ENCODE results near the gene RNU2-1. TPM values are rescaled to one million over a fixed set of nuclear protein-coding genes. Genes with fewer than 3 reads are reported as not detected.

RNU2-1 gene
- polyA plus RNA-seq, 3 donors, result not detected

- 85% methylated on average over 4 of the region's 9 CpGs for WGBS (ENCODE audit: insufficient coverage)
- H3K36me3 Mint-ChIP-seq, result peaks cover 68 to 84% of the 10 kb centered on the region in 2 donors
- no peak overlapping the region for H3K4me3 Mint-ChIP-seq
- no peak overlapping the region for H3K9ac ChIP-seq (ENCODE audit: insufficient read depth, low read length, poor library complexity, severe bottlenecking)
- no peak for DNase-seq
- peaks cover 0 to 2% (median 0%) of the 10 kb centered on the region in 7 donors for H3K9me3 Mint-ChIP-seq
- TF ChIP-seq CTCF (IDR thresholded peaks at IDR 0.05), result no peak
- peaks cover 63 to 93% of the 10 kb centered on the region in 2 donors for H3K36me3 ChIP-seq (replicated peaks in 1 of 2; ENCODE audit: control insufficient read depth in 1 of 2, insufficient read depth in 2 of 2, low read length in 2 of 2)
- no peaks in the 10 kb centered on the region for H3K79me2 ChIP-seq (ENCODE audit: insufficient read depth, low read length)
- peaks cover 3% of the 10 kb centered on the region for H3K4me1 Mint-ChIP-seq
- H3K27me3 Mint-ChIP-seq (ENCODE audit: low read depth in 3 of 3), result peaks cover 0 to 3% (median 0%) of the 10 kb centered on the region in 3 donors
- peak overlapping the region in 1 of 7 donors; percentile 32 for H3K27ac Mint-ChIP-seq
- peaks cover 64% of the 10 kb centered on the region for H4K20me1 ChIP-seq (ENCODE audit: insufficient read depth, low read length)
- intact Hi-C loops (cut with micrococcal nuclease), result no loop called here
- H3K27ac ChIP-seq (ENCODE audit: low read depth in 1 of 2, low read length in 2 of 2), result no peak overlapping the region
- no peaks in the 10 kb centered on the region for H3K4me1 ChIP-seq (ENCODE audit: control insufficient read depth in 1 of 2, insufficient read depth in 2 of 2, low read length in 2 of 2)
- H3K27me3 ChIP-seq (ENCODE audit: control insufficient read depth in 2 of 2, insufficient read depth in 2 of 2, low read length in 2 of 2), result no peaks in the 10 kb centered on the region
- H2AFZ ChIP-seq (ENCODE audit: insufficient read depth, low read depth, low read length, poor library complexity, severe bottlenecking), result no peak overlapping the region
- H3K9me3 ChIP-seq (replicated peaks in 1 of 2; ENCODE audit: control insufficient read depth in 1 of 2, insufficient read depth in 1 of 2, low read length in 2 of 2), result no peaks in the 10 kb centered on the region
- H3K4me2 ChIP-seq (replicated peaks; ENCODE audit: extremely low read depth, low read length, poor library complexity, severe bottlenecking), result no peak overlapping the region
- no peak overlapping the region for H3K4me3 ChIP-seq (replicated peaks in 1 of 3; ENCODE audit: low read depth in 2 of 3, low read length in 3 of 3)
Measured at GRCh38 chr17:43220511-43221125, 13.2 kb downstream of the RNU2-1 start.

- Histone ChIP-seq H3K27ac (ENCODE audit: low read depth in 1 of 2, low read length in 2 of 2) (no peak overlapping the region), H2AFZ (ENCODE audit: insufficient read depth, low read depth, low read length, poor library complexity, severe bottlenecking) (no peak overlapping the region), H3K4me3 (replicated peaks in 1 of 3; ENCODE audit: low read depth in 2 of 3, low read length in 3 of 3) (no peak overlapping the region), H4K20me1 (ENCODE audit: insufficient read depth, low read length) (peaks cover 72% of the 10 kb centered on the region), H3K4me1 (ENCODE audit: control insufficient read depth in 1 of 2, insufficient read depth in 2 of 2, low read length in 2 of 2) (no peaks in the 10 kb centered on the region), H3K4me2 (replicated peaks; ENCODE audit: extremely low read depth, low read length, poor library complexity, severe bottlenecking) (no peak overlapping the region), H3K9me3 (replicated peaks in 1 of 2; ENCODE audit: control insufficient read depth in 1 of 2, insufficient read depth in 1 of 2, low read length in 2 of 2) (no peaks in the 10 kb centered on the region), H3K36me3 (replicated peaks in 1 of 2; ENCODE audit: control insufficient read depth in 1 of 2, insufficient read depth in 2 of 2, low read length in 2 of 2) (peaks cover 65 to 96% of the 10 kb centered on the region in 2 donors), H3K27me3 (ENCODE audit: control insufficient read depth in 2 of 2, insufficient read depth in 2 of 2, low read length in 2 of 2) (no peaks in the 10 kb centered on the region), H3K9ac (ENCODE audit: insufficient read depth, low read length, poor library complexity, severe bottlenecking) (no peak overlapping the region), H3K79me2 (ENCODE audit: insufficient read depth, low read length) (no peaks in the 10 kb centered on the region)
- TF ChIP-seq CTCF (IDR thresholded peaks at IDR 0.05), result no peak
- WGBS (ENCODE audit: insufficient coverage), result 86% methylated on average over 5 of the region's 8 CpGs
- H3K4me1 Mint-ChIP-seq, result peaks cover 3% of the 10 kb centered on the region
- peak overlapping the region in 1 of 7 donors; percentile 31 for H3K27ac Mint-ChIP-seq
- H3K27me3 Mint-ChIP-seq (ENCODE audit: low read depth in 3 of 3), result peaks cover 0 to 3% (median 0%) of the 10 kb centered on the region in 3 donors
- no peak overlapping the region for H3K4me3 Mint-ChIP-seq
- peaks cover 0 to 2% (median 0%) of the 10 kb centered on the region in 7 donors for H3K9me3 Mint-ChIP-seq
- DNase-seq, result no peak
- H3K36me3 Mint-ChIP-seq, result peaks cover 71 to 90% of the 10 kb centered on the region in 2 donors
- intact Hi-C loops (cut with micrococcal nuclease), result no loop called here
Measured at GRCh38 chr17:43219746-43220380, 13.9 kb downstream of the RNU2-1 start.

Data from CD14-positive monocyte (primary cell).